GM12874 (cell line): ENCODE results near the gene RIPOR2.

Experiments
- TF ChIP-seq, protein P1 (sequence below): IDR thresholded peaks from 2 replicates; pipeline ENCODE4 v1.5.1; 2011; ENCODE audit warnings: low read depth, mild to moderate bottlenecking, control low read depth, low read length, moderate library complexity; ENCODE audit not compliant: insufficient read depth

The RIPOR2 gene

DNA sequence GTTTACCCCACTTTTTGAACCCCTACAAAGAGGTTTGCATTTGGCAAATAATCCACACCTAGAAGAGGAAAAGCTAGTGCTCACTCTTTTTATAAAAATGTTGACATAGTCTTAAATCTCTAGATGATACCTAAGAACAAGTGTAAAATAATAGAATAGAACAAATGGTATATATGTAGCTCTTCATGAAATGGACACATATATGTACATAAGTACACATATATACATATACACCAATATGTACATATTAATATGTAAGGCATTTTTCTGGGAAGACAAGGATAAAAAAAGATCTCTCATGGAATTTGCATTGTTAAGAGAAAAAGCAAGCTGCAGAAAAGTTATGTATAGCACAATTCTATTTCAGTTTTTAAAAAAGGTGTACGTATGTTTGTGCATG, 27.6 kb upstream of the RIPOR2 start:
- TF ChIP-seq, protein P1, sequence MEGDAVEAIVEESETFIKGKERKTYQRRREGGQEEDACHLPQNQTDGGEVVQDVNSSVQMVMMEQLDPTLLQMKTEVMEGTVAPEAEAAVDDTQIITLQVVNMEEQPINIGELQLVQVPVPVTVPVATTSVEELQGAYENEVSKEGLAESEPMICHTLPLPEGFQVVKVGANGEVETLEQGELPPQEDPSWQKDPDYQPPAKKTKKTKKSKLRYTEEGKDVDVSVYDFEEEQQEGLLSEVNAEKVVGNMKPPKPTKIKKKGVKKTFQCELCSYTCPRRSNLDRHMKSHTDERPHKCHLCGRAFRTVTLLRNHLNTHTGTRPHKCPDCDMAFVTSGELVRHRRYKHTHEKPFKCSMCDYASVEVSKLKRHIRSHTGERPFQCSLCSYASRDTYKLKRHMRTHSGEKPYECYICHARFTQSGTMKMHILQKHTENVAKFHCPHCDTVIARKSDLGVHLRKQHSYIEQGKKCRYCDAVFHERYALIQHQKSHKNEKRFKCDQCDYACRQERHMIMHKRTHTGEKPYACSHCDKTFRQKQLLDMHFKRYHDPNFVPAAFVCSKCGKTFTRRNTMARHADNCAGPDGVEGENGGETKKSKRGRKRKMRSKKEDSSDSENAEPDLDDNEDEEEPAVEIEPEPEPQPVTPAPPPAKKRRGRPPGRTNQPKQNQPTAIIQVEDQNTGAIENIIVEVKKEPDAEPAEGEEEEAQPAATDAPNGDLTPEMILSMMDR: no peak

GRCh38 chr6:24961852-24962251, 26.1 kb upstream of the RIPOR2 start:
- TF ChIP-seq, protein P1: no peak

- TF ChIP-seq, protein P1: no peak
Observed at GRCh38 chr6:24960991-24961475, 25.3 kb upstream of the RIPOR2 start.

- TF ChIP-seq, protein P1: no peak
Observed at GRCh38 chr6:24959319-24959718, 23.6 kb upstream of the RIPOR2 start.

DNA sequence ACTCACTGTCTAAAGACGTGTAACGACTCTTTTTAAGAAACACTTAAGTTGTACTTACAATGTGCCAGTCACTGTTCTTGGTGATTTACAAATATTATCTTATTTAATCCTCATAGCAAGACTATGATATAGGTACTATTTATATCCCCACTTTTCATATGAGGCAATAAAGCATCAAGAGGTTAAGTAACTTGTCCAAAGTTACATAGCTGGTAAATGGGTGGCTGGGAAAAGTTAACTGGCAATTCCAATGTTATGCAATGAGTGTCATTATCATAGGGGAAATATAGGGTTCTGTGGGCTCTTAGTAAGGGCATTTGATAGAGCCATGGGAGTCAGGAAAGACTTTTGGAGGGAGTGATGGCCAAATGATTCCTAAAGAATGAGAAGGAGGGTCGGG, 21.4 kb upstream of the RIPOR2 start:
- TF ChIP-seq, protein P1: no peak

GRCh38 chr6:24953726-24954125, 18.0 kb upstream of the RIPOR2 start:
- TF ChIP-seq, protein P1: no peak

DNA sequence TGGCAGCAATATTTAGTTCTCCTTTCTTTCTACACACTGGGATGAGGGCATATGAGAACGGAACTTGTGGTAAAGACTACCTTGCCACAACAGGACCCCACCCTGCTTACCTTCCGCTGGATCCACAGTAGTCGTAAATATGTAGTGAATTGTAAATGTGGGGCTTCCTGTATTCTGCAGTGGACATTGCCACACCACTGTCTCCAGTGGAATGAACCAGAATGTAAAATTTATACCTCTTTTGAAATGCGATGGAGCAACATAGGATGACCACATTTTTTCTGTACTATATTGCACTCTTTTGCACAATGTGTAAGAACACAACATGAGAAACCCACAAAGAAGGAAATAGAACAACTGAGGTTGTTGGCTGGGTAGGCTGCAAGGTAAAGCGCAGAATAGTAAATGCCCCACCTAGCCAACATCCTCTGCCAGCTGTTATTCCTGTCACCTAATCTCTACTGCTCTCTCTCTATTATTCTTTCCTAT, 16.1 kb upstream of the RIPOR2 start:
- TF ChIP-seq, protein P1: no peak
